ENCODE data around the gene CCDC78. TPM values are rescaled to one million over a fixed set of nuclear protein-coding genes. Genes with fewer than 3 reads are reported as not detected.

The CCDC78 gene
- total RNA-seq, 2 experiments from 2014 or later, result 1.2 to 2.7 TPM

DNA sequence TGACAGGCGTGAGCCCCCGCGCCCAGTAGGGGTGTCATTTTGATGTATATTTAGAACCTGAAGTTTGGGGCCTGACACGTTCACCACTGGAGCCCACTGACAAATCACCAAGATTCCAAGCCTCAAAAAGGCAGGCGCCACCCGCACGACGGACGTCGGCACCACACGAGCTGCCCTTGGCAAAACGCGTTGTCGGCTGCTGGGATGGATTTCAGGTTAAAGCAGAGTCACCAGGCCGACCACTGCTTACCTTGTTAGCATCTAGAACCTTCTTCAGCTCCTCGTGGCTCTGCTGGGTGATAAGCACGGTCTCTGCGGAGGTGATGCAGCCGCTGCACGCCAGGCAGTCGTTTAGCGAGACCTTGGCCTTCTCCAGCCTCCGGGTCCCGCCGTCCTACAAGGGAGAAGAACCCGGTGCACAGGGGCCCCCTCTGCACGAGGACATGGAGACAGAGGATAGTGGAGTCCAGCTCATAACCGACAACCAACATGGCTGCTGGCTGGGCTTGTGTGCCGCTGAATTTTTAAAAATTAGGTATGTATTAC is 10.8 kb upstream of the CCDC78 start:
- H3K27ac Mint-ChIP-seq, result no peak overlapping the region
- H3K4me1 ChIP-seq (ENCODE audit: insufficient read depth, low read length), result peaks cover 20% of the 10 kb centered on the region

GRCh38 chr16:735982-736453 is 9.8 kb upstream of the CCDC78 start:
- H3K27me3 Mint-ChIP-seq, result no peaks in the 10 kb centered on the region
- CTCF ChIA-PET, result no interaction called here
- Histone ChIP-seq H3K36me3 (ENCODE audit: insufficient read depth, low read length) (peaks cover 54% of the 10 kb centered on the region), H3K9me3 (ENCODE audit: control insufficient read depth in 1 of 2, insufficient read depth in 1 of 2, low read length in 2 of 2) (no peaks in the 10 kb centered on the region), H3K4me1 (ENCODE audit: insufficient read depth, low read length) (peaks cover 15% of the 10 kb centered on the region), H3K27me3 (ENCODE audit: control insufficient read depth in 1 of 2, insufficient read depth in 2 of 2, low read length in 2 of 2) (no peaks in the 10 kb centered on the region), H3K27ac (ENCODE audit: low read depth in 1 of 2, low read length in 2 of 2) (no peak overlapping the region), H3K4me3 (ENCODE audit: low read length) (no peak overlapping the region)
- no peak overlapping the region for H3K4me3 Mint-ChIP-seq
- H3K9me3 Mint-ChIP-seq, result no peaks in the 10 kb centered on the region
- POLR2A ChIA-PET, result interaction anchor here (1.0 kb wide), 1 partner anchor 14 kb away, joined by 3 read pairs; no protein-coding TSS in a partner anchor
- TF ChIP-seq, protein P1, sequence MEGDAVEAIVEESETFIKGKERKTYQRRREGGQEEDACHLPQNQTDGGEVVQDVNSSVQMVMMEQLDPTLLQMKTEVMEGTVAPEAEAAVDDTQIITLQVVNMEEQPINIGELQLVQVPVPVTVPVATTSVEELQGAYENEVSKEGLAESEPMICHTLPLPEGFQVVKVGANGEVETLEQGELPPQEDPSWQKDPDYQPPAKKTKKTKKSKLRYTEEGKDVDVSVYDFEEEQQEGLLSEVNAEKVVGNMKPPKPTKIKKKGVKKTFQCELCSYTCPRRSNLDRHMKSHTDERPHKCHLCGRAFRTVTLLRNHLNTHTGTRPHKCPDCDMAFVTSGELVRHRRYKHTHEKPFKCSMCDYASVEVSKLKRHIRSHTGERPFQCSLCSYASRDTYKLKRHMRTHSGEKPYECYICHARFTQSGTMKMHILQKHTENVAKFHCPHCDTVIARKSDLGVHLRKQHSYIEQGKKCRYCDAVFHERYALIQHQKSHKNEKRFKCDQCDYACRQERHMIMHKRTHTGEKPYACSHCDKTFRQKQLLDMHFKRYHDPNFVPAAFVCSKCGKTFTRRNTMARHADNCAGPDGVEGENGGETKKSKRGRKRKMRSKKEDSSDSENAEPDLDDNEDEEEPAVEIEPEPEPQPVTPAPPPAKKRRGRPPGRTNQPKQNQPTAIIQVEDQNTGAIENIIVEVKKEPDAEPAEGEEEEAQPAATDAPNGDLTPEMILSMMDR (IDR thresholded peaks at IDR 0.05), result no peak
- H3K4me1 Mint-ChIP-seq (ENCODE audit: low read depth), result no peaks in the 10 kb centered on the region
- intact Hi-C loops (cut with DNase I, micrococcal nuclease), result no loop called here
- ATAC-seq (ENCODE audit: poor library complexity) (no peak), DNase-seq (peak in 1 of 14 experiments; percentile 5)
- peaks cover 33% of the 10 kb centered on the region for H3K36me3 Mint-ChIP-seq (ENCODE audit: low read depth)
- H3K27ac Mint-ChIP-seq, result no peak overlapping the region

More for the DNA sequence above, 10.8 kb upstream of the CCDC78 start:
- Histone ChIP-seq H3K27ac (ENCODE audit: low read depth in 1 of 2, low read length in 2 of 2) (no peak overlapping the region), H3K9me3 (ENCODE audit: control insufficient read depth in 1 of 2, insufficient read depth in 1 of 2, low read length in 2 of 2) (no peaks in the 10 kb centered on the region), H3K36me3 (ENCODE audit: insufficient read depth, low read length) (peaks cover 54% of the 10 kb centered on the region), H3K4me3 (ENCODE audit: low read length) (no peak overlapping the region), H3K27me3 (ENCODE audit: control insufficient read depth in 1 of 2, insufficient read depth in 2 of 2, low read length in 2 of 2) (no peaks in the 10 kb centered on the region)
- TF ChIP-seq, protein P1 (IDR thresholded peaks at IDR 0.05), result no peak
- ATAC-seq (ENCODE audit: poor library complexity), result no peak
- Mint-ChIP-seq H3K4me3 (peak overlapping the region; percentile 63), H3K4me1 (ENCODE audit: low read depth) (no peaks in the 10 kb centered on the region), H3K36me3 (ENCODE audit: low read depth) (peaks cover 33% of the 10 kb centered on the region), H3K9me3 (no peaks in the 10 kb centered on the region), H3K27me3 (no peaks in the 10 kb centered on the region)
- intact Hi-C loops (cut with DNase I, micrococcal nuclease), result no loop called here
- POLR2A ChIA-PET, result interaction anchor here (1.0 kb wide), 1 partner anchor 15 kb away, joined by 3 read pairs; no protein-coding TSS in a partner anchor
- CTCF ChIA-PET, result no interaction called here
- DNase-seq, result peak in 1 of 14 experiments; percentile 17

GRCh38 chr16:734981-735881 is 9.0 kb upstream of the CCDC78 start:
- no peaks in the 10 kb centered on the region for H3K27me3 Mint-ChIP-seq
- peaks cover 54% of the 10 kb centered on the region for H3K36me3 ChIP-seq (ENCODE audit: insufficient read depth, low read length)
- intact Hi-C loops (cut with DNase I, micrococcal nuclease), result no loop called here
- ChIA-PET CTCF (no interaction called here), POLR2A (no interaction called here)
- H3K9me3 ChIP-seq (ENCODE audit: control insufficient read depth in 1 of 2, insufficient read depth in 1 of 2, low read length in 2 of 2), result no peaks in the 10 kb centered on the region
- no peak for ATAC-seq (ENCODE audit: poor library complexity)
- H3K4me3 Mint-ChIP-seq, result no peak overlapping the region
- no peak overlapping the region for H3K27ac Mint-ChIP-seq
- peaks cover 33% of the 10 kb centered on the region for H3K36me3 Mint-ChIP-seq (ENCODE audit: low read depth)
- no peaks in the 10 kb centered on the region for H3K4me1 Mint-ChIP-seq (ENCODE audit: low read depth)
- H3K4me1 ChIP-seq (ENCODE audit: insufficient read depth, low read length), result peaks cover 9% of the 10 kb centered on the region
- H3K9me3 Mint-ChIP-seq, result no peaks in the 10 kb centered on the region
- no peak overlapping the region for H3K4me3 ChIP-seq (ENCODE audit: low read length)
- peak in 1 of 14 experiments; percentile 12 for DNase-seq
- no peaks in the 10 kb centered on the region for H3K27me3 ChIP-seq (ENCODE audit: control insufficient read depth in 1 of 2, insufficient read depth in 2 of 2, low read length in 2 of 2)
- no peak overlapping the region for H3K27ac ChIP-seq (ENCODE audit: low read depth in 1 of 2, low read length in 2 of 2)
- TF ChIP-seq, protein P1 (IDR thresholded peaks at IDR 0.05), result no peak
